Stimulated activated CD4-positive, alpha-beta T cell treated with anti-CD3 and anti-CD28 coated beads, Interleukin-4, amount 100 ng/mL, for 4 hours (primary cell): ENCODE data around the gene PRKCH.
A peak's percentile ranks its signal among the peaks of the same experiment; 100 is the strongest.
"Not testable (repeated sequence)": the region's sequence is repeated elsewhere in the genome, so short reads cannot be mapped to it uniquely, and the experiment has no call there.

ENCODE experiments used
- DNase-seq, 2 experiments: peaks; one replicate each; pipeline ENCODE4 v3.0.0-alpha.2; 2020

Gene PRKCH

DNA sequence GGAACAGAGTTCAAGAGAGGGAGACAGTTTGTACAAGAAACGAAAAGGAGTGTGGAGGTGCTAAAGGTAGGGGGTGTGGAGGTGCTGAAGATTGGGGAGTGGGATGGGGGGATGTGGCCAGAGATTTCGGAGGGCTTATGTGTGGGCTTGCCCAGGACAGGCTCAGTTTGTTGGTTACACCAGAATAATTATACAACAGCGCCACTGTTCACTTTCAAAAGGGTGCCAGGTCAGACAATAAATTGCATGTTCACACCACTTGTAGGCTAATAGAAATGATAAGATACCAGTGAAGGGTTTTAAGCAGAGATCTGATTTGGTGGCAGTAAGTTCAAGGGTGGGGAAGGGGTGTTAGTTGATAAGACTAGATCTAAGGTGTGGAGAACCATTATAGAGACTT, 75.3 kb downstream of the PRKCH start:
- no peak for DNase-seq

DNA sequence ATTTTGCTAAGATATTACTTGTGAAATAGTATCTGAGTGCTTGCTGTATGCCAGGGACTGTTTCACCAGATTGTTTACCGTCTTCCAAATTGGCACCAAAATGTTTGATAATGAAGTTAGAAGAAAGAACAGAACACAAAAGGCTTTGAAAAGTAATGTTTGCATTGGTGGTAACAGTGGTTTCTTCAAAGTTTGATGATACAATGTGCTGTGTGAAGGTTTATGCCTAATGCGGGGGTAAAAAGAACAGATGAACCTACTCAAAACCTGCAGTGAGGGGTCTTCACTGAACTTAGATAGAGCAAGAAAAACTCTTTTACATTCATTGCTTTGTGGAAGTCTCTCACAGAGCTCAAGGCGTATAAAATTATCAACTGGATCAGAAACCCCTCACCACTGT, 76.2 kb downstream of the PRKCH start:
- no peak for DNase-seq

DNA sequence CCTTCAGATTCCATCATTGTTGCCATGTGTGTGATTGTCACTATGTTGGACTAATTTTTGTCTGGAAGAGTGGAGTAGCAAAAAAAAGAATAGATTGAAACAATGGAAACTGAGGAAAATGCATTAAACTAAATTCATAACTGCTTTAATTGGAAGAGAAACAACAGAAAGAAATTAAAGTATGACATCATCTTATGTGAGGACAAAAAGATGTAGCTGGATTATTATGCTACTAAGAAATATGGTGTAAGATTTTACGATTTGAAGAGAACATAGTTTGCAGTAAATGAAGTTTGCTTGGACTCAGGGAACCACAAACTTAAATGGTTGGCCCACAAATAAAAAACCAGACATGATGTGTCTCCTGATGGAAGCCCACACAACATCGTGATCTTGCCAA, 76.8 kb downstream of the PRKCH start:
- no peak for DNase-seq

DNA sequence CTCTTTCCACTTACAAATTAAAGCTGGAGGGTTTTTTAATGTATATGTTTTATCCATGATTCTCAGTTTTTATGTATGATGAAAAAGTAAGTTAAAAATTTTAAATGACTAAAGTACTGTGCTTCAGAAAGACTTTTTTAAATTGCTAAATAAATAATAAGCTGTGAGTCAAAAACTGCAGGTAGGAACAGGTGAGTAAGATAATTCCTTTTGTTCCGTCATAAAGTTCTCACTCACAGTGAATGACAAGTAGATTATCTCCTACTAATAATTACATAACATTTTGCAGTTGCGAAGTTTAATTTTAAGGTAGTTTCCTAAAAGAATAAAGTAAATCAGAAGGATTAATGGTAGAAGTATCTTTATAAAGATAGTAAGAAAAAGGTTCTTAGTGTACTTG, 78.0 kb downstream of the PRKCH start:
- DNase-seq: no peak

DNA sequence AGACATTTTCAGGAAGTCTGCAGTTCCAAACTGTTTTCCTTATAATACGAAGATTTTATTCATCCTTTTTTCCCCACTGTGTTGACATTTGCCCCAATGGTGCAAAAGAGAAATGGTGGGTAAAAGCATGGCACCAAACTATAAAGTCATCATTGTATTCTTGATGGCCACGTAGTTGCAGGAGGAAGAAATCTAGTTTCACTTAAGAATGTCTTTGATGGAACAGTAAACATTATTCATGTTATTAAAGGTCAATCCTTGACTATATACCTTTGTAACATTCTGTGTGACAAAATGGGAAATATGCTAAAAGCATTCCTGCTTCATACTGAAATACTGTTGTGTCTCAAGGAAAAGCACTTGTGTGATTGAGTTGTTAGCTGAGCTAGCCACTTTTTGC, 80.1 kb downstream of the PRKCH start:
- DNase-seq: no peak

DNA sequence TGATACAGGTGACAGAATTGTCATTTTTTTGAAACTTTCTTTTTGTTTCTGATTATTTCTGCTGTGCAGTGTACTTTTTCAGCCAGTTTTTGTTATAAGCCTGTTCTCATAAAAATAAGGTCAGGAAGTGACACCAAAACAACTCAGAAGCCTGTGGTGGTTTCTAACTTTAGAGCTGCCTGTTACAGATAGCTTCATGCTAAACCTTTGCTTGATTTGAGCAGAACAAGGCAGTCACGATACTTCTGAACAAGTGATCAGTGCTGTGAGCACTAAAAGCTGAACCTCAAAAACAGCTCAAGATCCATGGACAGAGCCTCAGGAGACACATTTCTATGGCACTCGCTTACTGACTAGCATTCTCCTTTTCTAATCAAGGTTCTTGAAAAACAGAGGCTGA, 82.0 kb downstream of the PRKCH start:
- DNase-seq: no peak

DNA sequence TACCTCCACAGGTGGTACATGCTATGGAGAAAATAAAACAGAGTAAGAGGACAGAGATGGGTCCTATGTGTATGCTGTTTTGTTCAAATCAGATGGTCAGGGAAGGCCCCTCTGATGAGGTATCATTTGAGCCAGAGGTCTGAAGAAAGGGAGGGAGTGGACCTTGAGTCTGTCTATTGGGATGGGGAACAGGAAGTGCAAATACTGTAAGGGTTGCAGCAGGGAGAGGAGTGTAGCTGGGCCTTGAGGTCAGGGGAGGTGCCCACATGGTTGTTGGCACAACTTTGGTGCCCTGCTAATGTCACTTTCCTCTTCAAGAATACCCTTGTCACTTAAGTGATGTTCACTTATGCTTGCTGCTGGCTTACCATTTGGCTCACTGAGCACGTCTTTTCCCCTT, 83.3 kb downstream of the PRKCH start:
- DNase-seq: no peak

DNA sequence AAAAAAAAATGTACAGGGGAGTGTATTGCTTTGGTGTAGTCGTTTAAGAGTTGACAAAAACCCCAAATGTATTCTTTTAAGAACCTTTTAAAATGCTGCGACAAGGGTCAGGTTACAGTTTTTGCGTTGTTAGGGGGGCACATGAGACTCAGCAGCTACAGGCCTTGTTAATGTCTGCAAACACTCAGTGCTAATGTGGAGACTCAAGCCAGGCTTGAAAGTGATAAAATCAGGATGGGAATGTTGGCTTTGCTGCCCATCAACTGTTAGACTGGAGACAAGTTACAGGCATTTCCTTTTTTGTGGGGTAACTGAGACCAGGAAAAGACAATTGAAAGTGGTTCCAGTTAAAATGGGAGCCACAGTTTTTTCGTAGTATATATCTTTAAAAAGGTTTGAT, 84.8 kb downstream of the PRKCH start:
- no peak for DNase-seq

DNA sequence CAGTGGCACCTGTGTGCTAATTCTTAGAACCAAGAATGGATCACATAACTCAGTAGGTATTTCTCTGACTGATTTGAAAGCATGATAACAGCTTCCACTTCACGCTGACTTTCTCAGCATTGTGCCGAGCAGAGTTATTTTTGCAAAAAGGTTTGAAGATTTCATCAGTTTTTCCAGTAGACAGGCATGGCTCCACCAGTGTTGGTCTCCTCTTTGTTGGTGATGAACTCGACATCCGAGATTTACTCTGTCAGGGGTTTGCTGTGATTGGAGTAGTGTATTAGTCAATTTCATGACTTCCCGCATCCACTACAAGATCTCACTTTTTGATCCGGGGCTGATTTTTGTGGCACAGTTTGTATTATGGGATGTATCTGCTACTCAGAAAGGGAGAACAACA, 85.3 kb downstream of the PRKCH start:
- DNase-seq: peak in 1 of 2 experiments; percentile 52

DNA sequence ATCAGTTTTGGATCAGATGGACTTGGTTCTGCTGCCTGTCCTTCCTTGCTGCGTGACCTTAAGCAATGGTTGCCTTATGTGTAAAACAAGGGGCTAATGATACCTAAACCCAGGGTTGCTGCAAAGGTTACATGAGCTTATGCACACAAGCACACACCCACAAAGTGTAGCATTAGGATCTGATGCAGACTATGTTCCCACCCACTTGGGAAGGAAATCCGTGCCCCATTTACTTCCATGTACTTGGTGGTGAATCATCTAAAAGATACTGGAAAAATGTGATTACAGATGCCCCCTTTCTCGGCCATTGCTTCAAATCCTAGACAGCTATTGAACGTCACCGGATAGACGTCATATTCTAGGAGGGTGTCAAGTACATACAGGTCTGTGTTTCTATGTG, 87.1 kb downstream of the PRKCH start:
- no peak for DNase-seq

DNA sequence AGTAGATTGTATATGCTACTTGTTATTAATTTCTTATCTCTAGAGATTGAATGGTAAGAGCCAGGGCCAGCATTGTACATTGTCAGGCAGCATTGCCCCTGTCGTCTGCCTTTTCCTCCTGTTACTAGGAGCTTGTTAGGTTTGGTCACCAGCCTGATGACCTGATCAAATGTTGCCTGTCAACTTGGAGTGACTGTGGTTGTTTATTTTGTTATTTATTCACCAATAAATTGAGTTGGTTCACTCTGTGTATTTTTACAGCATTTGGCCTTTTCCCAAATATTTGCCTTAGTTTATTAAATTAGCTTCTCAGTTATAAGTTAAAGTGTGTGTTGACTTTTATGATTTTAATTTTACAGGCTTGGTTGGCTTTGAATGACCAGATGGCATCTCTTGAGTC, 88.4 kb downstream of the PRKCH start:
- no peak for DNase-seq

DNA sequence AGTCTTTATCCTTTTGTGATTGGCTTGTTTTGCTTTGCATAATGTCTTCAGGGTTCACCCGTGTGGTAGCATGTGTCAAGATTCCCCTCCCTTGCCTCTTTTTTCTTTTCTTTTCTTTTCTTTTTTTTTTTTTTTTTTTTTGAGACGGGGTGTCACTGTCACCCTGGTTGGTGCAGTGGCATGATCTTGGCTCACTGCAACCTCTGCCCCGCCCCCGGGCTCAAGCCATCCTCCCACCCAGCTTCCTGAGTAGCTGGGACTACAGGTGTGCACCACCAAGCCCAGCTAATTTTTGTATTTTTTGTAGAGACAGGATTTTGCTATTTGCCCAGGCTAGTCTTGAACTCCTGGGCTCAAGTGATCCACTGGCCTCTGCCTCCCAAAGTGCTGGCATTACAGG, 94.6 kb downstream of the PRKCH start:
- not testable (repeated sequence) for DNase-seq

DNA sequence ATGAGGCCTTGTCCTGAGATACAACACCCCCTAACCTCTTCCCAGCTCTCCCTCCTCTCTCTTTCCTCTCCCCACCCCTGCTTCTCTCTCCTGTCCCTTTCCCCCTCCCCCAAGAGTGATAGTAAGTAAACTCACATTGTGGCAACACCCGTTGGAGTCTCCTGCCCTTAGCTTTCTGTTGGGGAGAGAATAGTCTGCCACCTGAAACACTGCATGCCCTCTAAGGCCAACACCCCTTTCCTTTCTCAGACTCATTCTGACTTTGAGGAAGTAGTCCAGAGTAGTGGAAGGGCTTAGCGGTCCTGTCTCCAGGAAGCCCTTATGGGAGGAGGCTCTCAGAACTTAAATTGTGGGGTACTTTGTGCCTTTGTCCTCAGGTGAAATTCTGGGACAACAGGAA, 95.2 kb downstream of the PRKCH start:
- no peak for DNase-seq

DNA sequence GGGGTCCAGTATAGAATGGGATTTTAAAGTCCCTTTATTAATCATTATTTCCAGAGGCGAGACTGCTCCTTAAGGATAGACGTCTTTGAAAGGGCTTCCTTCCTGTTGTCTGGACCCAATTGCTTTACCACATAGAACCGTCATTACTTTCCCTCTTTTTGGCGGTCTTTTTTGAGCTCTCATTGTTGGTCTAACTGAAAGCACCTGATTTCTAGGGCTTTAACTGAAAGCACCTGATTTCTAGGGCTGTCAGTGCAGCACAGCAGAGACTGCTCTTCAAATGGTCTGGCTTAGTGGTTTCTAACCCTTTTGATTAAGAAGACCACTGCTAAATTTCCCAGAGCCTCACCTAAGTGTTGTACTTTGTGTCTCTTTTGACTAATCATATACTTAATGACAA, 95.8 kb downstream of the PRKCH start:
- DNase-seq: no peak

DNA sequence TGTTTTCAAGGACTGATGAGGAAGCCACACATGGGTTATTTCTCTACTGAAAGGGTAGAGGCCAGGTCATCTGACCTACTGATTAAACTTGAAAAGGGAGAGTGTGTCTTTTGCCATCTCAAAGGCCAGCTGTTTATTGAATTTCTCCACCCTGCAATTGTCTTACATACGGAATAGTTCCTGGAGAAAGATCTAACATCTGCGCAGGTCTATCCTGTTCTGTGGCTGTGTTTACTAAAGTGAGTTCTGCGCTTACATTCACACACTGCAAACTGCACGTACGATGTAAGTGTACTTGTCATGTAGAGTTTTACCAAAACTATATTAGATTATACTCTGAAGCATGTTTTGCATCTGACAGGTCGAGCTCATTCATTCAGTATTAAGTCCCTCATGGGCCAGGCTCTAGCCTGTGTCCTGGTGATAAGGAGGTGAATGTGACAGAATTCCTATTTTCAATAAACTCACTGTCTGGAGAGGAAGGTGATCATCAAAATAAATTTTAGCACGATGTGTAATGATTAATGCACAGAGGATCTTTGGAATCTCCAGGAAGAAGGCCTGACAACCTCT, 96.6 kb downstream of the PRKCH start:
- no peak for DNase-seq

DNA sequence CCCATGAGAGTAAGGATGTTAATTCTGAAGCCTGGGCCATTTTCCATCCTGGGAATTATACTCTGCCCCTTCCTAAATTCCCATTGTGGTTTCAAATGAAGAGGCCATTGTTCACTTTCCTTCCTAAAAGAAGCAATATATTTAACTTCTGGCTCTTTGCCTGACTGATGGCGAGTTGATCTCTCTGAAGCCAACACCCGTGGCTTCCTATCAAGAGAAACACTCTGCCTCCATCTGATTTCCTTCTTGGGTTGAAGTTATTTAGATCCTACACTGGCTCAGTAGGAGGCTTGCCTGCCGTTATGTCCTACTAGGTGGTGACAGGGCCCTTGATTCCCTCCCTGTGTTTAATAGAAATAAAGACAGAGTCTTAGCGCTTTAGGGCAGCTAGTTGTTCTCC, 97.4 kb downstream of the PRKCH start:
- no peak for DNase-seq

DNA sequence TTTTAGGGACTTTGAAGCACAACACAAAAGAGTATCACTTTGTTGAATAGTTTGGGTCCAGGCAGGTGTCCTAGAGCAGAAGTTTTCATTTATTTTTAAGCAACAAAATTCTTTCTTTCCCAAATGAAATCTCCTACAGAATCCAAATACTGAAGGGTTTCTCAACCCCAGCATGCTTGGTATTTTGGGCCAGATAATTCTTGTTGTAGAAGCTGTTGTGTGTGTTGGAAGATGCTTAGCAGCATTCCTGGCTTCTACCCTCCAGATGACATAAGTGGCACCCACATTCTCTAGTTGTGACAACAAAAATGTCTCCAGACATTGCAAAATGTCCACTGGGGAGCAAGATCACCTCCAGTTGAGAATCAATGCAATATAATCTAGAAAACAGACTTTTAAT, 97.8 kb downstream of the PRKCH start:
- no peak for DNase-seq

DNA sequence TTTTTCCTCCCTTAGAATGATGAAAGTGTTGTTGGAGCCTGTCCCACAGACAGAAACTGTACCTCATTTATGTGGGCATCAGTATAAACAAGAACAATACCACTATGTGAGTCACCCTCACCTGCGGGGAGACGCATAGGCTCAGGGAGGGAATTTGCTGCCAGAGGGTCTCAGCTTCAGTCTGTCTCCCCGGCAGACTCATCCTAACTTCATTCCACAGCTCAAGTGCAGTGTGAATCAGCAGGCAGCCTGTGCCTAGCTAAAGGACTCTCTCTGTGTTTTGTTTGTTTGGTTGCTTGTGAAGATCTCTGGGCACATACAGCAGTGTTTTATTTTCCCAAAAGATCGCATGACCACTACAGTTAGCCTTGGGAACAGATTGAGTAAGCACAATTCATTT, 98.9 kb downstream of the PRKCH start:
- peak in 1 of 2 experiments; percentile 44 for DNase-seq

DNA sequence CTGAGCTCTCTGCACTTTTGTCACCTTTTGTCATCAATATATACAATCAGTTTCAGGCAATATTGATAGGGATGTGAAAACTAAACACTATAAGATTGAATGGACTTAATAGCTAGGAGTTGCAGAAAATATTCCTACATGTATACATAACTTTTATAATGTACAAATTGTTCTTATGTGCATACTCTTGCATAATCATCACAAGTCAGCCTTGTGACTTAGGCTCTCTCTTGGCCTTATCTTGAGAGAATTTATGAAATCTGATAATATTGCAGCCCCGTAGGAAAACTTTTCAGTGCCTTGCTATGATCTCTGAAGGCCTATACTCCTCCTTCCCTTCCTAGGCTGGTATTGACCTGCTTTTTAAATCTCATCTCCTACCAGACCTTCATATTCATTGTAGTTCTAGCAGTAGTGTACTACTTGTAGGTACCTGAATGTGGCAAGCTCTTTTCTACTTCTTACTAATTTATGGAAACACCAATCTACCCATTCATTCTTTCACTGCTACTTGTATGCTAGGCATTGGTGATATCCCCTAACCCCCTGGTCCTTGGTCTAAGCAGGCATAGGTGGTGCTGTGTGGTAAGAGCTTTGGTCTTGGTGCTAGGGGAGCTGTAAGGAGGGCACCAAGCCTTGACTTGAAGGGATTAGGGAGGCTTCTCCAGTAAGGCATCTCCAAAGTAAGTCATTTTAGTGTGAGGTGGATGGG, 100.0 kb downstream of the PRKCH start:
- DNase-seq: no peak

DNA sequence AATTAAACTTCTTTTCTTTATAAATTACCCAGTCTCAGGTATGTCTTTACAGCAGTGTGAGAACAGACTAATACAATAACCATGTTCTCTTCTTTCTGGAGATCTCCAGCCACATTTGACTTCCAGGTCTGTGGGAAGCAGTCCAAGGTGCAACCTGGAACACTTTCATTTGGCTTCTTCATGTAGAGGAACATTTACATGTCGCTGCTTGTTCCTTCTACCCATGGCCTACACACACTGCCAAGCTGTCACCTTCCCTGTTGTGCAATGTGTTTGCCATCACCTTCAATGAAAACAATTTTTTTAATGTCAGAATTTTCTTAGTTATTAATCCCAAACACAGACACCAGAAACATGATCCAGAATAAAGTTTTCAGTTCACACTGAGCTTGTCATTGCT, 104.7 kb downstream of the PRKCH start:
- DNase-seq: no peak

DNA sequence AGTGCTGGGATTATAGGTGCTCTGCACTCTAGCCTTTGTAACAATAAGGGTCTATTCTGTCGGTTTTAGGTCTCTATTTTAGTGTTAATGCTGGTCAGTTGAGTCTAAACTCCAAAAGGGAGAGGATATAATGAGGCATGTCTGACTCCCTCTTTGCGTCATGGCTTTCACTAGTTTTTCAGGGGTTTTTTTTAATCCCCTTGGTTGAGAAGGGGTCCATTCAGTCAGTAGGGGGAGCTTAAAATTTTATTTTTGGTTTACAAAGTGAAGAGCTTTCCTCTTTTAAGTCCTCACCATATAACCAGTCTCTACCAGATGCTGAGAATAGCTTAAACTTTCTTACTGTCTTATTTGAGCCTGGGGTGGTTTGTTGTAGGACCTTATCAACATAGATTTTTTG, 106.9 kb downstream of the PRKCH start:
- no peak for DNase-seq

DNA sequence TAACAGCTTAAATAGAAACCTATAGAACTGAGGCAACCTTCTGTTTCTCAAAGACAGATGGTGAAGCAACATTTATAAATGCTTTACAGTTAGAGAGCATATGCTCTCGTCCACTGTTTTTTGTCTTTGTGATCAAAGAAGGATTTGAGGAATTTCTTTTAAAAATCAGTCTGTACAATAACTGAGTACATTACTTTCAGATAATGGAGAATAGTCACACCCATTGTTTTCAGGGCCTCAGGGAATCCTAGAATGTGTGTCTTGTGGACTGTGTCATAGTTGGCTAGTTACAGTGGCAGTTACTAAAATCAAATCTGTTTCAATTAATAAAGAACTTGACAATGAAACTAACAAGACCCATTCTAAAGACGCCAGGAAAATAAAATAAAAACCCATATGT, 107.9 kb downstream of the PRKCH start:
- no peak for DNase-seq

DNA sequence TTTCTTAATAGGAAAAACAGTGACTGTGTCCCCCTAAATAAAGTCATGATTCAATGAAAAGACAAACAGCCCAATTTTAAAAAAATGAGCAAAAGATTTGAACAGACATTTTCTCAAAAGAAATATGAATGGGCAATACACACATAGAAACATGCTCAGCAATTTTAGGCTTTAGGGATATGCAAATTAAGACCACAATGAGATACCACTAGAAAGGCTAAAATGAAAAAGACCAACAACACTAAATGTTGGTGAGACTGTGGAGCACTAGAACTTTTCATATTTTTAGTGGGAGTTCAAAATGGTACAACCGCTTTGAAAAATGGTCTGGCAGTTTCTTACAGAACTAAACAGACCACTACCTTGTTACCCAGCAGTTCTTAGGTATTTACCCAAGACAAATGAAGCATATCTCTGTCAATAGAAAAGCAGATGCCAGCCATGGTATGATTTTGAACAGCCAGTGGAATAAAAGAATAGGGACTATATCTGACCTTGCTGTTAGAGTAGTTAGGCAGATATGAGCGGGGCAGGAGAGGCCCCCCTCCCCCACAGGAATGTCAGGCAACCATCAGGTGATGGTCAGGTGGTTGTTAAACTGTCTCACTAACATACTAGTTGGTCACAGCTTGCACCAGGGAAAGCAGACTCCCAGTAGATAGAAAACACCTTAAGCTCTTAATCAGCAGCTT, 108.8 kb downstream of the PRKCH start:
- no peak for DNase-seq

DNA sequence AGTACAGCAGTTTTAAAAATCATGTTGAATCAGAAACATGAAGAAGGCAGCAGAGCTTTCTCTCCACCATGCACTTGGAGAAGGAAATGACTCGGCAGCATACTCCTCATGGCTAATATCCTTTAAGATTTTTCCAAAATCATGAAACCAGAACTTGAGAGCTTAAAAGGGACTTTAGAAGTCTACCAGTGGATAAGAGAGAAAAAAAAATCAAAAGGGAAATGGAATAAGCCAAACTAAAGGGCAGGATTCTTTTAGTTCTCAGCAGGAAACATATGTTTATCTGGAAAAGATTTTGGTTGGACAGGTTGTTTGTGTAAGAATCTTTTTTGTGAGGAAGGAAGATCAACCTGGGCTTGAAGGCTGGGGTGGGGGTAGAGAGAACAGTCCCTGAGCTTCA, 111.8 kb downstream of the PRKCH start:
- no peak for DNase-seq

DNA sequence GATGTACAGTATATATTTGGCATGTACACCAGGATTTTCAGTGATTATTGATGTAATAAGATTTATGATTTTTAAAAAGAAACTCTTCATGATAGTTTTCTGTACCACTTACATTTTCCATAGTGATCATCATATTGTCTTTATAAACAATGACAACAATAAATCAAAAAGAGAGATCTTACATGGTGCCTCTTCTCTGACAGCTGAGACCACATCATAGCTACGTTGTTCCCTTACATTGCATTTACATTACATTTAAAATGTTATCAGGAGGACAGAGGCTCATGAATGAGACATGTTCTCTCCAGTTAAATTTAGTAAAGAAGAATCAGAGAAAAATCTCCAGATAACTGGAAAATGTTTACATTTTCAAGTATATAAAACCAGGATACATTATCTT, 112.4 kb downstream of the PRKCH start:
- no peak for DNase-seq
